Testis (tissue), 2 donors: ENCODE measurements around the gene HRH1.

ENCODE experiments used
- CTCF ChIP-seq, 3 experiments: fragments of 450-650 bp in 2 of 3; fragments of 200-600 bp in 1 of 3; sonication (generic) in 1 of 3; IDR thresholded peaks; one replicate each; pipeline ENCODE4 v1.5.1; 2016 to 2019; ENCODE audit warnings: antibody characterized with exemption in 3 of 3, mild to moderate bottlenecking in 2 of 3, moderate library complexity in 1 of 3
- POLR2A ChIP-seq: fragments of 450-650 bp; IDR thresholded peaks from one replicate; pipeline ENCODE4 v1.6.1; 2017; ENCODE audit warnings: antibody characterized with exemption, mild to moderate bottlenecking, moderate library complexity

DNA sequence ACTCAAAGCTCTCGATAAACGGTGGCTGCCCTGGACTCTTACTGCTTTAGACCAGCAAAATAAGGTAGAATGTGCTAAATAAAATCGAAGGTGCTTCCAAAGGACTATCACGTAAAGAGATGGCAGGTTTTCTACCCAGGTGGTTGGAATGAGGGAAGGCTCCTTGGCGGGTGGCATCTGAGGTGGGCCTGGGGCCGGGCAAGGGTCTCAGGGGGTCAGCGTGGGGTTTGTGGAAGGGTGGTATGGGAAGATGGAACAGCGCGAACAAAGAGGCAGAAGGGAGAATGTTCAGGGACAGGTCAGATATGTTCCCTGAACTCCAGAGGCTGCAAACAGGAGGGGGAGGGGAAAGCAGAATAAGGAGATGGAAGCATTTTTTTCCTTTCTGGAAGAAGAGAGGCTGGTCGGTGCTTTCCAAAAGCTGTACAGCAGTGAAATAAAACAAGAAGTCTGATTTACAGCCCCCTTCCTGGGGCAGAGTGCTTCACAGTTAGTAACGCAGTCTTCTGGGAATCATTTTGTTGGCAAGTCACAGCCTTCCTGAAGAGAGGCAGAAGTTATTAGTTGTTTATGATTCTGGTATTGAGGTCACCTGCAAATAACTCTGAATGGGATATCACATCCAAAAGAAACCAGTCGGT is 59.6 kb downstream of the HRH1 start:
- no peak for TF ChIP-seq CTCF (IDR thresholded peaks at IDR 0.05)
- no peak for TF ChIP-seq POLR2A
